Pancreas (tissue), 10 donors: ENCODE data around the gene DDX51. TPM values are rescaled to one million over a fixed set of nuclear protein-coding genes. Genes with fewer than 3 reads are reported as not detected.
A peak's percentile ranks its signal among the peaks of the same experiment; 100 is the strongest.

Experiments
- ATAC-seq, 4 donors: fragments of 200-7000 bp; cut with Tn5 transposase; one replicate each; pipeline versions ENCODE4 v1.8.0 to v1.9.1; 2020; ENCODE audit warnings: mild to moderate bottlenecking in 4 of 4, moderate library complexity in 4 of 4
- DNase-seq, 6 donors: peaks; one replicate each; pipeline ENCODE4 v3.0.0-alpha.2; 2020
- FAIRE-seq: peaks from 2 replicates; lab custom pipeline; 2012; peaks lifted over from hg19 to GRCh38; lab: Jason Lieb, UNC
- H3K27ac ChIP-seq, 4 donors: fragments of 200-600 bp; sonication (generic); 1 replicate in 3 of 4; 2 replicates in 1 of 4; pipeline versions ENCODE4 v1.5.0 to v1.8.0; 2020
- H3K27me3 ChIP-seq, 4 donors: fragments of 200-600 bp; one replicate each; pipeline ENCODE4 v1.8.0; 2021
- H3K36me3 ChIP-seq, 3 donors: fragments of 200-600 bp; sonication (generic) in 1 of 3; one replicate each; pipeline versions ENCODE4 v1.5.0 to v1.8.0; 2020 to 2021
- H3K4me1 ChIP-seq, 3 donors: fragments of 200-600 bp; one replicate each; pipeline ENCODE4 v1.8.0; 2021
- H3K4me3 ChIP-seq, 4 donors: fragments of 200-600 bp; sonication (generic) in 2 of 4; one replicate each; pipeline versions ENCODE4 v1.5.0 to v1.8.0; 2020 to 2021
- H3K9me3 ChIP-seq, 4 donors: fragments of 200-600 bp; one replicate each; pipeline ENCODE4 v1.8.0; 2021
- CTCF ChIP-seq, 4 donors: fragments of 200-600 bp; sonication (generic) in 3 of 4; IDR thresholded peaks; one replicate each; pipeline versions ENCODE4 v1.5.0 to v1.8.0; 2021; ENCODE audit warnings: antibody characterized with exemption in 4 of 4
- WGBS, 2 donors: extraction: QIAGEN DNeasy Blood & Tissue Kit; methylation state at CpG; one replicate each; pipeline ENCODE4 v1.1.7; 2013; 5-methylcytosine and 5-hydroxymethylcytosine counted together
- intact Hi-C, 3 donors: fragments of 100-400 bp; cut with DNase I; formaldehyde crosslinking; loops; one replicate each; pipeline versions ENCODE4 v1.11.1 to v1.14.2; 2022
- polyA plus RNA-seq, 2 donors: library from polyadenylated mRNA; stranded (reverse); fragments of 200-250 nt; gene quantifications; one replicate each; pipeline ENCODE4 v1.2.3, GENCODE V29; 2013
- total RNA-seq, 6 donors: library from RNA; stranded (reverse); fragmentation: NEBNext Ultra II Directional in 4 of 6; extraction: Animal tissue kit (Norgen Biotek cat#: 25700) in 4 of 6; gene quantifications; one replicate each; pipeline versions ENCODE4 v1.2.1 to v1.2.4, GENCODE V29; 2021 to 2023
- donor health status: healthy with polysubstance abuse.
- donor health status: DM: no; HTN: no; CAD: no; lungs with moderate emphysema.
- donor health status: DM: no; HTN: no; CAD: no.
- donor health status: control.
- donor health status: control.
- donor health status: Bipolar disorder and iron deficiency.
- donor health status: DM: yes; HTN: yes; CAD: no.
- donor health status: DM: no; HTN: no; CAD: no.
- donor health status: DM: no; HTN: no; CAD: no.
- donor health status: DM: yes; HTN: yes; CAD: no.

The DDX51 gene
- total and polyA plus RNA-seq, 8 donors = 7.8 to 46.7 (median 13.7) TPM

DNA sequence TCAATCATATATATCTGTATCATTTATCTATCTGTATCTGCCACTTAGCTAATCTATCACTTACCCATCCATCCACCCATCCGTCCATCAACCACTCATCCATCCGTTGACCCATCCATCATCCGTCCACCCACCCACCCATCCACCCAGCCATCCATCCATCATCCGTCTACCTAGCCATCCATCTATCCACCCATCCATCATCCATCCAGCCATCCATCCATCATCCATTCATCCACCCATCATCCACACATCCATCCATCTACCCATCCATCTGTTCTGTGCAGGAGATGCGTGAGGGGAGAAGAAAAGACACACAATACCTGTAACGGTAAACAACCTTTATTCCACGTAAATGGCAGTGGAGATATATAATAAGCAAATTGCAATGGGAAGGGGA, 20.3 kb upstream of the DDX51 start:
- no peak for FAIRE-seq
- no peak for DNase-seq
- H3K4me1 ChIP-seq = no peaks in the 10 kb centered on the region
- no peak for TF ChIP-seq CTCF (IDR thresholded peaks at IDR 0.05)
- H3K9me3 ChIP-seq = no peaks in the 10 kb centered on the region
- no peak for ATAC-seq
- intact Hi-C loops = no loop called here
- H3K27ac ChIP-seq = no peak overlapping the region
- H3K36me3 ChIP-seq = no peaks in the 10 kb centered on the region
- H3K27me3 ChIP-seq = peaks cover 0 to 7% (median 0%) of the 10 kb centered on the region in 4 donors
- whole genome bisulfite sequencing, 2 donors = 55 to 75% methylated on average over 7 of the region's 7 CpGs
- H3K4me3 ChIP-seq = no peak overlapping the region

GRCh38 chr12:132163911-132164288, 19.8 kb upstream of the DDX51 start:
- DNase-seq = no peak
- FAIRE-seq = no peak
- TF ChIP-seq CTCF (IDR thresholded peaks at IDR 0.05) = no peak
- H3K27me3 ChIP-seq = peaks cover 0 to 7% (median 0%) of the 10 kb centered on the region in 4 donors
- no peaks in the 10 kb centered on the region for H3K4me1 ChIP-seq
- H3K36me3 ChIP-seq = no peaks in the 10 kb centered on the region
- 36 to 43% methylated on average over 11 of the region's 11 CpGs for WGBS, 2 donors
- intact Hi-C loops = no loop called here
- H3K9me3 ChIP-seq = no peaks in the 10 kb centered on the region
- peak in 1 of 4 donors; percentile 19 for ATAC-seq
- H3K4me3 ChIP-seq = no peak overlapping the region
- no peak overlapping the region for H3K27ac ChIP-seq

GRCh38 chr12:132163041-132163910, 19.2 kb upstream of the DDX51 start:
- Histone ChIP-seq H3K4me3 (no peak overlapping the region), H3K9me3 (no peaks in the 10 kb centered on the region), H3K4me1 (no peaks in the 10 kb centered on the region), H3K27me3 (peaks cover 0 to 4% (median 0%) of the 10 kb centered on the region in 4 donors), H3K36me3 (no peaks in the 10 kb centered on the region), H3K27ac (peak overlapping the region in 1 of 4 donors; percentile 22)
- FAIRE-seq = no peak
- peak in 2 of 6 donors; percentile 17 to 64 for DNase-seq
- peak in 3 of 4 donors; percentile 28 to 44 (median 34) for ATAC-seq
- 43 to 50% methylated on average over 24 to 26 of the region's 26 CpGs for WGBS, 2 donors
- TF ChIP-seq CTCF (IDR thresholded peaks at IDR 0.05) = no peak
- intact Hi-C loops = no loop called here

DNA sequence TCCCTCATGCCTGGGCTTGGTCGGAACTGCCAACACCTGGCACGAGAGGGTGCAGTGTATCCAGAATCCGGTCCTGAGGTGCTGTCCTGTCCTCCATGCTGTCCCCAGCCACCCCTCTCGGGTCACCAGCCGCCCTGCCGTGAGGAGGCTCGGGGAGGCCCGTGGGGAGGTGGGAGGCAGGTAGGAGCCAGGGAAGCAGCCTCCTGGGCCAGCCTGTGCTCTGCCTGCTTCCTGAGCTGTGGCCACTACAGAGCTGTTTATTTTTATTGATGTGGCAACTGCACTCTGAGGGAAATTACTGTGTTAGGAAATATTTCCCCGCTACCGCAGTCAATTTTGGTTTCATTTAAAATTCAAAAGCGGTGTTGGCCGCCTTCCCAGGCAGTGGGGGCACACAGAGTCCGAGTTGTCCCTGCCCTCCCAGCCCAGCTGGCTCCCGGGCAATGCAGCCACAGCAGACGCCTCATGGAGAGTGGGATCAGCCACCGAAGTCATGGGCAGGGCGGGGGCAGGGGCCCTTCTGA, 18.5 kb upstream of the DDX51 start:
- TF ChIP-seq CTCF (IDR thresholded peaks at IDR 0.05) = no peak
- intact Hi-C loops = no loop called here
- peak in 3 of 4 donors; percentile 58 to 75 (median 69) for ATAC-seq
- Histone ChIP-seq H3K27ac (peak overlapping the region in 1 of 4 donors; percentile 22), H3K9me3 (no peaks in the 10 kb centered on the region), H3K27me3 (no peaks in the 10 kb centered on the region), H3K4me1 (no peaks in the 10 kb centered on the region), H3K36me3 (no peaks in the 10 kb centered on the region), H3K4me3 (no peak overlapping the region)
- peak in 2 of 6 donors; percentile 13 to 53 for DNase-seq
- FAIRE-seq = no peak
- 23 to 29% methylated on average over 17 of the region's 17 CpGs for WGBS, 2 donors
